ENCODE measurements around the gene HBA1.
"Not testable (repeated sequence)": the region's sequence is repeated elsewhere in the genome, so short reads cannot be mapped to it uniquely, and the experiment has no call there.

HBA1 gene

DNA sequence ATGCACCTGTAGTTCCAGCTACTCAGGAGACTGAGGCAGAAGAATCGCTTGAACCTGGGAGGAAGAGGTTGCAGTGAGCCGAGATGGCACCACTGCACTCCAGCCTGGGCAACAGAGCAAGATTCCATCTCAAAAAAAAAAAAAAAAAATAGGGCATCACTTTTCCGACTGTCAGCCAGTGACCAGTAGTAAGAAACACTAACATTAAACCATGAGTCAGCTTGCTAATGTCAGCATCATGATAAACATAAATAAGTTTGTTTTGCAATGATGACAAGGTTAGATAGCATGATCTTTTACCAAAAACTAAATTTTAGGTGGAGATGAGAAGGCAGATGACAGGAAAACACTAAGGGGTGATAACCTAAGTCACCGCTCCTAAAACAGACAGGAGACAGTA lies 32.9 kb downstream of the HBA1 start:
- not testable (repeated sequence) for H3K27ac ChIP-seq (ENCODE audit: low read length); H3K4me1 ChIP-seq (ENCODE audit: insufficient read depth, low read length); H3K27me3 ChIP-seq (ENCODE audit: insufficient read depth, low read length, poor library complexity); H2AFZ ChIP-seq (ENCODE audit: low read depth, low read length); H3K9me3 ChIP-seq (ENCODE audit: insufficient read depth, low read length, severe bottlenecking); H3K9ac ChIP-seq (ENCODE audit: low read depth, low read length); ATAC-seq (ENCODE audit: insufficient read depth, low read depth); H3K4me2 ChIP-seq (ENCODE audit: insufficient read depth, low read length); DNase-seq; H3K4me3 ChIP-seq (ENCODE audit: low read depth in 1 of 2, low read length in 2 of 2)
- Histone ChIP-seq H3K36me3 (ENCODE audit: insufficient read depth, low read length) (peaks cover 96% of the 10 kb centered on the region), H4K20me1 (ENCODE audit: insufficient read depth, low read length) (peaks cover 55% of the 10 kb centered on the region), H3K79me2 (ENCODE audit: insufficient read depth, low read length) (peaks cover 69% of the 10 kb centered on the region)

DNA sequence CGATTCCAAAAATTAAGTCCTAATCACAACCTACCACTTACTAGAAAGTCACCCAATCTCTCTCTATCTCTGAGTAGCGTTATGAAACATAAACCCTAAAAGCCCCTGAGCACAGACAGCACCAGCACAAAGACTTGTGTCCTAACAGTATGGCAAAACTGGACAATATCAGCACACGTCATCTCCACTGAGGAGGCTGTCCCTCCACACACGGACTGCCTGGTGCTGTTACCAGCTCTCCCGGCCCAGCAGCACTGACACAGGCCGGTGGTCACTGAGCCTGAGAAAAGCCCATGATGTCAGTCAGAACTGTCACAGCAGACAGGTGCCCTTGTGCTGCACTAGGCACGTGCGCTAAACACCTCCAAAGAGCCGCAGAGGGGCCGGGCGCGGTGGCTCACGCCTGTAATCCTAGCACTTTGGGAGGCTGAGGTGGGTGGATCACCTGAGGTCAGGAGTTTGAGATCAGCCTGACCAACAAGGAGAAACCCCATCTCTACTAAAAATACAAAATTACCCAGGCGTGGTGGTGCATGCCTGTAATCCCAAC lies 35.2 kb downstream of the HBA1 start:
- DNase-seq, result not testable (repeated sequence)

DNA sequence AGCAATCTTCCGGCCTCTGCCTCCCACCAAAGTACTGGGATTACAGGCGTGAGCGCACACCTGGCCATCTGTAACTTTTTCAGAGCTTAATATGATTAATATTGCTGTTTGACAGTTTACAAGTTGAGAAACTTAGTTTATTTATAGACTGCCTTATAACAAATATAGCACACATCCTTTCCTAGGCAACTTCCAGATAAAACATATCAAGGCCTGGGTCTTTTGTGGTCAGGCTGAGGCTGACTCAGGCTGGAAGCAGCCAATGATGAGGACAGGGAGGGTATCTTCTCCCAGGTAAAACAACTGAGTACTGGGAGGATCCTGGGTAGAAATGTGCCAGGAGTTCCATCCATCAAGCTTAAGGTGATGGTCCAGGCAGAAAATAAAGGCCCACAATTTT lies 36.5 kb downstream of the HBA1 start:
- no peak for ATAC-seq (ENCODE audit: insufficient read depth, low read depth)
- H3K79me2 ChIP-seq (ENCODE audit: insufficient read depth, low read length), result peaks cover 92% of the 10 kb centered on the region

More for the DNA sequence above, 35.2 kb downstream of the HBA1 start:
- H3K27me3 ChIP-seq (ENCODE audit: insufficient read depth, low read length, poor library complexity); H3K4me3 ChIP-seq (ENCODE audit: low read depth in 1 of 2, low read length in 2 of 2); H3K4me1 ChIP-seq (ENCODE audit: insufficient read depth, low read length); ATAC-seq (ENCODE audit: insufficient read depth, low read depth); H3K4me2 ChIP-seq (ENCODE audit: insufficient read depth, low read length); H3K9me3 ChIP-seq (ENCODE audit: insufficient read depth, low read length, severe bottlenecking); H3K9ac ChIP-seq (ENCODE audit: low read depth, low read length); H3K27ac ChIP-seq (ENCODE audit: low read length); H2AFZ ChIP-seq (ENCODE audit: low read depth, low read length): not testable (repeated sequence)
- Histone ChIP-seq H3K36me3 (ENCODE audit: insufficient read depth, low read length) (peaks cover 96% of the 10 kb centered on the region), H3K79me2 (ENCODE audit: insufficient read depth, low read length) (peaks cover 83% of the 10 kb centered on the region), H4K20me1 (ENCODE audit: insufficient read depth, low read length) (peaks cover 58% of the 10 kb centered on the region)

DNA sequence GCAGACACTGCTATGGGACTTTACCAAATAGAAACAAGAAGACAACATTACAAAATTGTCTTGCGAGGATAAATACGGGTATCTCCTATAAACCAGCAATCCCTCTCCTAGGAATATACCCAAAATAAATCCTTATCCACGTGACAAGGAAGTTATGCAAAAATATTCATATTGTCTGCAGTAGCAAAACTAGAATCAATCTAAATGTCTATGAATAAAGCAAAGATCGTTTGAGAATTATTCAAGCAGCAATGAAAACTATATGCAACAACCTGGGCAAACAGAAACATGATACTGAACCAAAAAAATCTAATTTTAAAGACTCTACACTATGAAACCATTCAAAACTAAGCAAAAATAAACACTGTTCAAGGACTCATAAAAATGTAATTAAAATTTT lies 43.5 kb downstream of the HBA1 start:
- Histone ChIP-seq H3K4me1 (ENCODE audit: insufficient read depth, low read length) (peaks cover 2% of the 10 kb centered on the region; the same call in 1 of the 2 replicates), H3K4me2 (ENCODE audit: insufficient read depth, low read length) (no peak overlapping the region), H3K36me3 (ENCODE audit: insufficient read depth, low read length) (peaks cover 86% of the 10 kb centered on the region), H3K27ac (ENCODE audit: low read length) (no peak overlapping the region), H2AFZ (ENCODE audit: low read depth, low read length) (no peak overlapping the region), H3K4me3 (ENCODE audit: low read depth in 1 of 2, low read length in 2 of 2) (no peak overlapping the region), H3K9ac (ENCODE audit: low read depth, low read length) (no peak overlapping the region), H3K9me3 (ENCODE audit: insufficient read depth, low read length, severe bottlenecking) (no peaks in the 10 kb centered on the region), H4K20me1 (ENCODE audit: insufficient read depth, low read length) (peaks cover 48% of the 10 kb centered on the region; the same call in 1 of the 2 replicates), H3K79me2 (ENCODE audit: insufficient read depth, low read length) (peaks cover 94% of the 10 kb centered on the region), H3K27me3 (ENCODE audit: insufficient read depth, low read length, poor library complexity) (no peaks in the 10 kb centered on the region)
- no peak for TF ChIP-seq EZH2 (IDR thresholded peaks at IDR 0.05; ENCODE audit: borderline replicate concordance, low read depth, low read length, severe bottlenecking)
- TF ChIP-seq, protein P1, sequence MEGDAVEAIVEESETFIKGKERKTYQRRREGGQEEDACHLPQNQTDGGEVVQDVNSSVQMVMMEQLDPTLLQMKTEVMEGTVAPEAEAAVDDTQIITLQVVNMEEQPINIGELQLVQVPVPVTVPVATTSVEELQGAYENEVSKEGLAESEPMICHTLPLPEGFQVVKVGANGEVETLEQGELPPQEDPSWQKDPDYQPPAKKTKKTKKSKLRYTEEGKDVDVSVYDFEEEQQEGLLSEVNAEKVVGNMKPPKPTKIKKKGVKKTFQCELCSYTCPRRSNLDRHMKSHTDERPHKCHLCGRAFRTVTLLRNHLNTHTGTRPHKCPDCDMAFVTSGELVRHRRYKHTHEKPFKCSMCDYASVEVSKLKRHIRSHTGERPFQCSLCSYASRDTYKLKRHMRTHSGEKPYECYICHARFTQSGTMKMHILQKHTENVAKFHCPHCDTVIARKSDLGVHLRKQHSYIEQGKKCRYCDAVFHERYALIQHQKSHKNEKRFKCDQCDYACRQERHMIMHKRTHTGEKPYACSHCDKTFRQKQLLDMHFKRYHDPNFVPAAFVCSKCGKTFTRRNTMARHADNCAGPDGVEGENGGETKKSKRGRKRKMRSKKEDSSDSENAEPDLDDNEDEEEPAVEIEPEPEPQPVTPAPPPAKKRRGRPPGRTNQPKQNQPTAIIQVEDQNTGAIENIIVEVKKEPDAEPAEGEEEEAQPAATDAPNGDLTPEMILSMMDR (IDR thresholded peaks at IDR 0.05; ENCODE audit: borderline replicate concordance, extremely low read depth, low read length, poor library complexity, severe bottlenecking), result no peak
- ATAC-seq (ENCODE audit: insufficient read depth, low read depth) (no peak), DNase-seq (no peak)

More for the DNA sequence above, 36.5 kb downstream of the HBA1 start:
- no peaks in the 10 kb centered on the region for H3K4me1 ChIP-seq (ENCODE audit: insufficient read depth, low read length)
- no peaks in the 10 kb centered on the region for H3K9me3 ChIP-seq (ENCODE audit: insufficient read depth, low read length, severe bottlenecking)
- H2AFZ ChIP-seq (ENCODE audit: low read depth, low read length), result no peak overlapping the region
- H3K9ac ChIP-seq (ENCODE audit: low read depth, low read length), result no peak overlapping the region
- no peak overlapping the region for H3K27ac ChIP-seq (ENCODE audit: low read length)
- TF ChIP-seq EZH2 (IDR thresholded peaks at IDR 0.05; ENCODE audit: borderline replicate concordance, low read depth, low read length, severe bottlenecking), result no peak
- TF ChIP-seq, protein P1 (IDR thresholded peaks at IDR 0.05; ENCODE audit: borderline replicate concordance, extremely low read depth, low read length, poor library complexity, severe bottlenecking), result no peak
- peaks cover 97% of the 10 kb centered on the region for H3K36me3 ChIP-seq (ENCODE audit: insufficient read depth, low read length)
- no peak overlapping the region for H3K4me3 ChIP-seq (ENCODE audit: low read depth in 1 of 2, low read length in 2 of 2)
- H3K27me3 ChIP-seq (ENCODE audit: insufficient read depth, low read length, poor library complexity), result no peaks in the 10 kb centered on the region
- H3K4me2 ChIP-seq (ENCODE audit: insufficient read depth, low read length), result no peak overlapping the region
- H4K20me1 ChIP-seq (ENCODE audit: insufficient read depth, low read length), result peaks cover 58% of the 10 kb centered on the region
- no peak for DNase-seq

Measured in DND-41 (cell line).